ENCODE measurements around the gene METTL26.

GRCh38 chr16:610513-611381 lies 25.4 kb downstream of the METTL26 start:
- TF ChIP-seq CTCF (IDR thresholded peaks at IDR 0.05; ENCODE audit: insufficient read depth, low read length, poor library complexity, severe bottlenecking) (peak; percentile 35), EZH2phosphoT487 (conservative IDR thresholded peaks at IDR 0.05; ENCODE audit: low read length) (no peak)
